Uterus (tissue), 4 donors: ENCODE results near the gene RAB44. TPM values are rescaled to one million over a fixed set of nuclear protein-coding genes. Genes with fewer than 3 reads are reported as not detected.

Source experiments
- DNase-seq, 2 donors: peaks; one replicate each; pipeline ENCODE4 v3.0.0-alpha.2; 2019 to 2020
- H3K27ac ChIP-seq, 2 donors: fragments of 200-600 bp; sonication (generic); 1 replicate in 1 of 2; 2 replicates in 1 of 2; pipeline ENCODE4 v1.5.1; 2016 to 2018
- H3K27me3 ChIP-seq, 2 donors: fragments of 200-600 bp; sonication (generic); one replicate each; pipeline ENCODE4 v1.5.1; 2018 to 2019; ENCODE audit warnings: control low read depth in 1 of 2
- H3K36me3 ChIP-seq, 2 donors: fragments of 200-600 bp; sonication (generic); one replicate each; pipeline ENCODE4 v1.5.1; 2019; ENCODE audit warnings: control low read depth in 1 of 2
- H3K4me1 ChIP-seq, 2 donors: fragments of 200-600 bp; sonication (generic); one replicate each; pipeline ENCODE4 v1.5.1; 2018 to 2019; ENCODE audit warnings: control low read depth in 1 of 2
- H3K4me3 ChIP-seq, 2 donors: fragments of 200-600 bp; sonication (generic); 1 replicate in 1 of 2; 2 replicates in 1 of 2; pipeline ENCODE4 v1.5.1; 2018 to 2019; ENCODE audit warnings: mild to moderate bottlenecking in 1 of 2
- H3K9me3 ChIP-seq, 2 donors: fragments of 200-600 bp; sonication (generic); one replicate each; pipeline ENCODE4 v1.5.1; 2019; ENCODE audit warnings: control low read depth in 1 of 2
- POLR2A ChIP-seq, 2 donors: fragments of 450-650 bp; IDR thresholded peaks; one replicate each; pipeline ENCODE4 v1.6.1; 2016; ENCODE audit warnings: antibody characterized with exemption in 2 of 2, mild to moderate bottlenecking in 1 of 2, moderate library complexity in 1 of 2
- intact Hi-C: fragments of 100-400 bp; cut with DNase I; formaldehyde crosslinking; loops from one replicate; pipeline ENCODE4 v1.15.1; 2023; ENCODE audit warnings: low total_unique reads
- total RNA-seq, 4 donors: library from RNA; depleted of rRNA in 3 of 4; stranded (reverse); fragments of >200 nt in 3 of 4; gene quantifications; one replicate each; pipeline versions ENCODE4 v1.1.0 to v1.2.4, GENCODE V29; 2014 to 2023
- TF ChIP-seq, protein P1 (sequence below), 4 experiments: fragments of 200-600 bp in 2 of 4; fragments of 450-650 bp in 2 of 4; sonication (generic) in 2 of 4; IDR thresholded peaks; one replicate each; pipeline ENCODE4 v1.5.1; 2016 to 2019; ENCODE audit warnings: antibody characterized with exemption in 4 of 4, mild to moderate bottlenecking in 2 of 4, moderate library complexity in 1 of 4
- donor health status: DM: yes; HTN: yes; CAD: no.

The RAB44 gene
- total RNA-seq, 4 donors from 2014 or later, result 0.37 TPM; not detected in 3

DNA sequence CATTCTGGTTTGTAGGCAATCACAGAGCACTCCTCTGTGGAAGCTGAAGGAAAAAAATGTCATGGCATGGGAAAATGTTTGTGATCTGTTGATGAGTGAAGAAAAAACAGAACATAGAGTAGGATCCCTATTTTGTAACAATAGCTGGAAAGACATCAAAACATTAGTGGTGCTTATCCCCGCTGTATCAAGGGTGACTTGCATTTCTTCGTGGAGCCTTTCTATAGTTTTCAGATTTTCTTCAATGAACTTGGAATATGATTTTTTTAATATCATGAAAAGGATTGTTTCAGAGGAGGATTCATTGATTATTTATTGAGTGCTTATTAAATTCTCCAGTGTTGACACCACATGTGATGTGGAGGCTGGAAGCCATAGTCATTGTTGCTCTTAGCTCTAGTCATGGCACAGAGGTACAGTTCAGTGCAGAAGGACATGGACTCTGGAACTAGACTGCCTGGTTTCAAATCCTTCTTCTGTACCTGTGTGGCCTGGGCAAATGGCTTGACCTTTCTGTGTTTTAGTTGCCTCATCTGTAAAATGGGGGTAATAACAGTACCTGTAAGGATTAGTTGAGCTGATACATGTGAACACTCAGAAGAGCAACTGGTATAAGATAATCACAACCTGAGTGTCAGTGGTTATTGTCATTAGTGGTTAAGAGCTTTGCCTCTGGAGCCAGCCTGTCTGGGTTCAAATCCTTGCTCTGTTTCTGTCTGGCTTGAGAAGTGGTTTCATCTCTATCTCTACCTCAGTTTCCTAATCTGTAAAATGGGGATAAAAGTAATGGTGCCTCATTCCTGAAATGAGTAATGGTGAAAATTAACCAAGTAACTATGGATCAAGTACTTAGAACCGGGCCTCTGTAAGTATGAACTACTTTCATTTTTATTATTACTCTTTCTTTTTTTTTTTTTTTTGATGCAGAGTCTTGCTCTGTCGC lies 33.9 kb upstream of the RAB44 start:
- Histone ChIP-seq H3K27me3 (no peaks in the 10 kb centered on the region), H3K27ac (no peak overlapping the region), H3K4me1 (no peaks in the 10 kb centered on the region), H3K36me3 (no peaks in the 10 kb centered on the region), H3K4me3 (no peak overlapping the region), H3K9me3 (no peaks in the 10 kb centered on the region)
- no peak for DNase-seq
- intact Hi-C loops, result no loop called here
- no peak for TF ChIP-seq POLR2A (IDR thresholded peaks at IDR 0.05)
- TF ChIP-seq, protein P1, sequence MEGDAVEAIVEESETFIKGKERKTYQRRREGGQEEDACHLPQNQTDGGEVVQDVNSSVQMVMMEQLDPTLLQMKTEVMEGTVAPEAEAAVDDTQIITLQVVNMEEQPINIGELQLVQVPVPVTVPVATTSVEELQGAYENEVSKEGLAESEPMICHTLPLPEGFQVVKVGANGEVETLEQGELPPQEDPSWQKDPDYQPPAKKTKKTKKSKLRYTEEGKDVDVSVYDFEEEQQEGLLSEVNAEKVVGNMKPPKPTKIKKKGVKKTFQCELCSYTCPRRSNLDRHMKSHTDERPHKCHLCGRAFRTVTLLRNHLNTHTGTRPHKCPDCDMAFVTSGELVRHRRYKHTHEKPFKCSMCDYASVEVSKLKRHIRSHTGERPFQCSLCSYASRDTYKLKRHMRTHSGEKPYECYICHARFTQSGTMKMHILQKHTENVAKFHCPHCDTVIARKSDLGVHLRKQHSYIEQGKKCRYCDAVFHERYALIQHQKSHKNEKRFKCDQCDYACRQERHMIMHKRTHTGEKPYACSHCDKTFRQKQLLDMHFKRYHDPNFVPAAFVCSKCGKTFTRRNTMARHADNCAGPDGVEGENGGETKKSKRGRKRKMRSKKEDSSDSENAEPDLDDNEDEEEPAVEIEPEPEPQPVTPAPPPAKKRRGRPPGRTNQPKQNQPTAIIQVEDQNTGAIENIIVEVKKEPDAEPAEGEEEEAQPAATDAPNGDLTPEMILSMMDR (IDR thresholded peaks at IDR 0.05), result no peak

- intact Hi-C loops, result no loop called here
- H3K4me1 ChIP-seq, result no peaks in the 10 kb centered on the region
- no peaks in the 10 kb centered on the region for H3K36me3 ChIP-seq
- H3K9me3 ChIP-seq, result no peaks in the 10 kb centered on the region
- TF ChIP-seq, protein P1 (IDR thresholded peaks at IDR 0.05), result no peak
- TF ChIP-seq POLR2A (IDR thresholded peaks at IDR 0.05), result no peak
- H3K27me3 ChIP-seq, result no peaks in the 10 kb centered on the region
- DNase-seq, result no peak
- H3K27ac ChIP-seq, result no peak overlapping the region
- no peak overlapping the region for H3K4me3 ChIP-seq
These were observed 32.4 kb upstream of the RAB44 start for GRCh38 chr6:36665180-36665579.

- TF ChIP-seq POLR2A (IDR thresholded peaks at IDR 0.05), result no peak
- TF ChIP-seq, protein P1 (IDR thresholded peaks at IDR 0.05), result no peak
- DNase-seq, result no peak
- peak overlapping the region; percentile 58 to 80 for H3K27ac ChIP-seq
- no peaks in the 10 kb centered on the region for H3K27me3 ChIP-seq
- H3K4me3 ChIP-seq, result no peak overlapping the region
- no peaks in the 10 kb centered on the region for H3K36me3 ChIP-seq
- no peaks in the 10 kb centered on the region for H3K4me1 ChIP-seq
- intact Hi-C loops, result no loop called here
- no peaks in the 10 kb centered on the region for H3K9me3 ChIP-seq
These were observed 31.3 kb upstream of the RAB44 start for GRCh38 chr6:36666287-36666686.

GRCh38 chr6:36666826-36667591 lies 30.6 kb upstream of the RAB44 start:
- no peaks in the 10 kb centered on the region for H3K36me3 ChIP-seq
- peak; percentile 80 to 86 for DNase-seq
- no peak overlapping the region for H3K4me3 ChIP-seq
- H3K9me3 ChIP-seq, result no peaks in the 10 kb centered on the region
- H3K27me3 ChIP-seq, result no peaks in the 10 kb centered on the region
- peak overlapping the region; percentile 58 to 80 for H3K27ac ChIP-seq
- intact Hi-C loops, result no loop called here
- no peaks in the 10 kb centered on the region for H3K4me1 ChIP-seq
- TF ChIP-seq, protein P1 (IDR thresholded peaks at IDR 0.05), result no peak
- no peak for TF ChIP-seq POLR2A (IDR thresholded peaks at IDR 0.05)

- H3K36me3 ChIP-seq, result no peaks in the 10 kb centered on the region
- no peaks in the 10 kb centered on the region for H3K9me3 ChIP-seq
- no peak overlapping the region for H3K27ac ChIP-seq
- no peak for DNase-seq
- TF ChIP-seq, protein P1 (IDR thresholded peaks at IDR 0.05), result no peak
- TF ChIP-seq POLR2A (IDR thresholded peaks at IDR 0.05), result no peak
- H3K4me1 ChIP-seq, result no peaks in the 10 kb centered on the region
- no peaks in the 10 kb centered on the region for H3K27me3 ChIP-seq
- intact Hi-C loops, result no loop called here
- no peak overlapping the region for H3K4me3 ChIP-seq
These were observed 29.0 kb upstream of the RAB44 start for GRCh38 chr6:36668591-36668990.
